SK-N-SH (cell line): Measurements from ENCODE around the gene GRIN2A. TPM values are rescaled to one million over a fixed set of nuclear protein-coding genes. Genes with fewer than 3 reads are reported as not detected.

Experiments used
- CTCF ChIA-PET: fragments of 300-600, 350-600 bp; formaldehyde crosslinking; extraction: SDS; loops from one replicate; lab custom pipeline; 2021; lab: Yijun Ruan, JAX
- POLR2A ChIA-PET: fragments of 350-600 bp; sonication (Branson Sonifier 250); formaldehyde crosslinking; extraction: SDS; loops from one replicate; lab custom pipeline; 2020; ENCODE audit warnings: antibody characterized with exemption, inconsistent platforms; lab: Yijun Ruan, JAX
- DNase-seq: peaks from one replicate; pipeline ENCODE4 v3.0.0; 2012
- H2AFZ ChIP-seq: fragments of 200-600 bp; sonication (generic); 2 replicates; pipeline ENCODE4 v1.8.1; 2016; ENCODE audit warnings: antibody characterized with exemption, mild to moderate bottlenecking, low read depth
- H3F3A ChIP-seq: fragments of 200-600 bp; sonication (generic); replicated peaks from 2 replicates; pipeline ENCODE3; 2016; ENCODE audit warnings: antibody characterized with exemption, mild to moderate bottlenecking; ENCODE audit not compliant: insufficient read depth
- H3K27ac ChIP-seq, 2 experiments: fragments of 200-500 bp in 1 of 2; fragments of 200-600 bp in 1 of 2; sonication (Bioruptor generic) in 1 of 2; sonication (generic), shearing (Covaris generic) in 1 of 2; 2 replicates each; pipeline versions ENCODE4 v1.5.1 to v1.6.1; 2014 to 2016; ENCODE audit warnings: low read depth in 2 of 2, inconsistent platforms in 1 of 2, low read length in 1 of 2, mild to moderate bottlenecking in 1 of 2, mixed read lengths in 1 of 2
- H3K27me3 ChIP-seq: fragments of 200-600 bp; sonication (generic), shearing (Covaris generic); 2 replicates; pipeline ENCODE4 v1.6.1; 2016; ENCODE audit warnings: mixed run types; ENCODE audit not compliant: insufficient read depth
- H3K36me3 ChIP-seq, 2 experiments: fragments of 200-500 bp in 1 of 2; fragments of 200-600 bp in 1 of 2; sonication (Bioruptor generic) in 1 of 2; sonication (generic) in 1 of 2; replicated peaks in 1 of 2; 2 replicates each; pipeline versions ENCODE3 to v1.5.1; 2014 to 2016; ENCODE audit warnings: low read length in 1 of 2, mild to moderate bottlenecking in 1 of 2; ENCODE audit not compliant: insufficient read depth in 2 of 2, control insufficient read depth in 1 of 2
- H3K4me1 ChIP-seq, 2 experiments: fragments of 200-500 bp in 1 of 2; fragments of 200-600 bp in 1 of 2; sonication (Bioruptor generic) in 1 of 2; sonication (generic), shearing (Covaris generic) in 1 of 2; 2 replicates each; pipeline versions ENCODE4 v1.5.1 to v1.6.1; 2014 to 2016; ENCODE audit warnings: low read depth in 1 of 2, low read length in 1 of 2, mixed run types in 1 of 2; ENCODE audit not compliant: insufficient read depth in 2 of 2, control insufficient read depth in 1 of 2
- H3K4me2 ChIP-seq: fragments of 200-600 bp; sonication (generic), shearing (Covaris generic); 2 replicates; pipeline ENCODE4 v1.6.1; 2017; ENCODE audit warnings: mixed run types
- H3K4me3 ChIP-seq, 2 experiments: fragments of 200-500 bp in 1 of 2; fragments of 200-600 bp in 1 of 2; sonication (Bioruptor generic) in 1 of 2; sonication (generic), shearing (Covaris generic) in 1 of 2; 2 replicates each; pipeline versions ENCODE4 v1.5.1 to v1.8.1; 2014 to 2016; ENCODE audit warnings: low read depth in 2 of 2, inconsistent platforms in 1 of 2, low read length in 1 of 2, mild to moderate bottlenecking in 1 of 2, mixed read lengths in 1 of 2, moderate library complexity in 1 of 2
- H3K79me2 ChIP-seq: fragments of 200-600 bp; sonication (generic); 2 replicates; pipeline ENCODE4 v1.8.1; 2017; ENCODE audit warnings: mild to moderate bottlenecking; ENCODE audit not compliant: insufficient read depth
- H3K9ac ChIP-seq: fragments of 200-600 bp; sonication (generic); 2 replicates; pipeline ENCODE4 v1.6.1; 2017; ENCODE audit warnings: mixed run types
- H3K9me2 ChIP-seq: fragments of 200-600 bp; sonication (generic); 2 replicates; pipeline ENCODE4 v1.6.1; 2017; ENCODE audit warnings: mixed run types
- H3K9me3 ChIP-seq: fragments of 200-600 bp; sonication (generic); 2 replicates; pipeline ENCODE4 v1.6.1; 2017; ENCODE audit warnings: mixed run types, mild to moderate bottlenecking, moderate library complexity
- H4K20me1 ChIP-seq: fragments of 200-600 bp; sonication (generic); 2 replicates; pipeline ENCODE4 v1.6.1; 2017; ENCODE audit warnings: mild to moderate bottlenecking, mixed run types; ENCODE audit not compliant: insufficient read depth
- CHD2 ChIP-seq: fragments of 150-350 bp; IDR thresholded peaks from 2 replicates; pipeline ENCODE4 v1.6.1; 2018; ENCODE audit warnings: low read length; ENCODE audit not compliant: partially characterized antibody
- EP300 ChIP-seq, 2 experiments: IDR thresholded peaks; 2 replicates each; pipeline versions ENCODE4 v1.4.0 to v1.6.1; 2012; ENCODE audit warnings: borderline replicate concordance in 1 of 2, low read depth in 1 of 2, low read length in 1 of 2
- FOSL2 ChIP-seq: IDR thresholded peaks from 2 replicates; pipeline ENCODE4 v1.4.0; 2012; ENCODE audit warnings: low read depth, mild to moderate bottlenecking, moderate library complexity, borderline replicate concordance
- FOXM1 ChIP-seq: IDR thresholded peaks from 2 replicates; pipeline ENCODE4 v1.4.0; 2012; ENCODE audit warnings: low read depth, mild to moderate bottlenecking
- IRF3 ChIP-seq: fragments of 150-350 bp; IDR thresholded peaks from 2 replicates; pipeline ENCODE4 v1.6.1; 2016; ENCODE audit warnings: mild to moderate bottlenecking, low read depth, low read length
- JUND ChIP-seq: IDR thresholded peaks from 2 replicates; pipeline ENCODE4 v1.4.0; 2012
- MAX ChIP-seq: IDR thresholded peaks from 2 replicates; pipeline ENCODE4 v1.4.0; 2012; ENCODE audit warnings: low read depth
- MXI1 ChIP-seq: IDR thresholded peaks from 2 replicates; pipeline ENCODE4 v1.6.1; 2012; ENCODE audit warnings: mild to moderate bottlenecking, low read depth, low read length, improper control_type of control experiment
- NFIC ChIP-seq: IDR thresholded peaks from 2 replicates; pipeline ENCODE4 v1.4.0; 2012; ENCODE audit warnings: borderline replicate concordance
- PBX3 ChIP-seq: IDR thresholded peaks from 2 replicates; pipeline ENCODE4; 2012
- POLR2AphosphoS5 ChIP-seq: IDR thresholded peaks from 2 replicates; pipeline ENCODE4 v1.6.1; 2012; ENCODE audit warnings: low read depth, low read length
- RAD21 ChIP-seq: IDR thresholded peaks from 2 replicates; pipeline ENCODE4 v1.6.1; 2012; ENCODE audit warnings: mild to moderate bottlenecking, low read length
- RXRA ChIP-seq: IDR thresholded peaks from 2 replicates; pipeline ENCODE4 v1.4.0; 2012; ENCODE audit warnings: low read depth, mild to moderate bottlenecking, borderline replicate concordance
- TAF1 ChIP-seq: IDR thresholded peaks from 2 replicates; pipeline ENCODE4 v1.6.1; 2012; ENCODE audit warnings: low read depth, mild to moderate bottlenecking, low read length, moderate library complexity, borderline replicate concordance
- TCF12 ChIP-seq: IDR thresholded peaks from 2 replicates; pipeline ENCODE4 v1.4.0; 2012
- USF1 ChIP-seq: IDR thresholded peaks from 2 replicates; pipeline ENCODE4 v1.4.0; 2012; ENCODE audit warnings: low read depth, borderline replicate concordance
- USF2 ChIP-seq: fragments of 150-350 bp; IDR thresholded peaks from 2 replicates; pipeline ENCODE4 v1.6.1; 2017; ENCODE audit warnings: antibody characterized with exemption, low read length, low read depth, borderline replicate concordance
- YY1 ChIP-seq: IDR thresholded peaks from 2 replicates; pipeline ENCODE4 v1.4.0; 2012; ENCODE audit warnings: low read depth, mild to moderate bottlenecking
- ZBTB33 ChIP-seq: IDR thresholded peaks from 2 replicates; pipeline ENCODE4 v1.4.0; 2012; ENCODE audit warnings: low read depth, borderline replicate concordance
- whole genome bisulfite sequencing: methylation state at CpG from one replicate; pipeline ENCODE4 v1.1.6; 2017; ENCODE audit warnings: low lambda C conversion rate; 5-methylcytosine and 5-hydroxymethylcytosine counted together
- polyA plus RNA-seq, 3 experiments: library from polyadenylated mRNA; depleted of rRNA; stranded (reverse); fragments of >200 nt; gene quantifications; 2 replicates each; pipeline ENCODE4 v1.2.3, GENCODE V29; 2012

Gene GRIN2A
- polyA plus RNA-seq, 1 of the 3 experiments (the other 2 are of a cell fraction) = not detected

GRCh38 chr16:10219742-10220141 lies 37.5 kb upstream of the GRIN2A start:
- H3K27ac ChIP-seq = no peak overlapping the region
- H4K20me1 ChIP-seq = no peaks in the 10 kb centered on the region
- H3F3A ChIP-seq = no peaks in the 10 kb centered on the region
- CTCF ChIA-PET = no interaction called here
- POLR2A ChIA-PET = no interaction called here
- no peak for DNase-seq
- WGBS = 32% methylated on average over 4 of the region's 4 CpGs
- no peaks in the 10 kb centered on the region for H3K36me3 ChIP-seq
- H3K9ac ChIP-seq = no peak overlapping the region
- no peaks in the 10 kb centered on the region for H3K4me1 ChIP-seq
- no peak overlapping the region for H2AFZ ChIP-seq
- TF ChIP-seq NFIC (no peak), MXI1 (no peak), ZBTB33 (no peak), EP300 (IDR thresholded peaks at IDR 0.05; ENCODE audit: borderline replicate concordance in 1 of 2, low read depth in 1 of 2, low read length in 1 of 2) (no peak), IRF3 (no peak), FOXM1 (no peak), MAX (no peak), RAD21 (no peak), USF1 (no peak), CHD2 (no peak), FOSL2 (no peak), JUND (no peak), POLR2AphosphoS5 (no peak), USF2 (no peak), TCF12 (no peak), PBX3 (no peak), RXRA (no peak), YY1 (no peak), TAF1 (no peak)
- no peaks in the 10 kb centered on the region for H3K9me2 ChIP-seq
- H3K4me3 ChIP-seq = no peak overlapping the region
- no peaks in the 10 kb centered on the region for H3K79me2 ChIP-seq
- no peaks in the 10 kb centered on the region for H3K27me3 ChIP-seq
- H3K9me3 ChIP-seq = no peaks in the 10 kb centered on the region
- no peak overlapping the region for H3K4me2 ChIP-seq
